K562 (cell line): ENCODE results near the gene ANKDD1A. TPM values are rescaled to one million over a fixed set of nuclear protein-coding genes. Genes with fewer than 3 reads are reported as not detected.

Experiments
- ATAC-seq: fragments of 200-7000 bp; cut with Tn5 transposase; 3 replicates; pipeline ENCODE4 v1.9.1; 2020; ENCODE audit warnings: moderate library complexity
- BruUV-seq: library from RNA; stranded (reverse); fragments of 400-500 nt; replicated peaks from 2 replicates; lab custom pipeline; 2021; lab: Mats Ljungman, UMichigan
- CTCF ChIA-PET: fragments of 300-600 bp; formaldehyde crosslinking; extraction: SDS; loops from one replicate; lab custom pipeline; 2021; ENCODE audit warnings: low intra/inter-chr PET ratio; lab: Yijun Ruan, JAX
- POLR2A ChIA-PET: fragments of 300-600, 350-650 bp; sonication (Branson Sonifier 250); formaldehyde crosslinking; extraction: SDS; loops from one replicate; lab custom pipeline; 2021; ENCODE audit warnings: antibody characterized with exemption, inconsistent platforms; lab: Yijun Ruan, JAX
- DNase-seq, 4 experiments: peaks; one replicate each; pipeline versions ENCODE4 v3.0.0 to v3.0.0-alpha.2; 2011 to 2018; ENCODE audit warnings: low spot score in 3 of 4, mixed read lengths in 3 of 4; ENCODE audit errors: extremely low read depth in 1 of 4
- FAIRE-seq: peaks from 2 replicates; lab custom pipeline; 2011; peaks lifted over from hg19 to GRCh38; lab: Jason Lieb, UNC
- H2AFZ ChIP-seq: 2 replicates; pipeline ENCODE4 v1.6.0; 2011; ENCODE audit warnings: low read depth, low read length, control low read depth, inconsistent platforms
- H3K27ac ChIP-seq: fragments of 200-600 bp; 3 replicates; pipeline ENCODE4 v1.8.0; 2011; ENCODE audit warnings: low read depth, mild to moderate bottlenecking, control low read depth, inconsistent platforms, low read length, moderate library complexity, mixed read lengths; ENCODE audit errors: extremely low read depth
- H3K27me3 ChIP-seq, 2 experiments: fragments of 300-600 bp in 1 of 2; 2 replicates in 1 of 2; 3 replicates in 1 of 2; pipeline versions ENCODE4 v1.6.0 to v1.8.0; 2011; ENCODE audit warnings: inconsistent platforms in 2 of 2, low read length in 2 of 2, mild to moderate bottlenecking in 1 of 2, mixed read lengths in 1 of 2, moderate library complexity in 1 of 2; ENCODE audit not compliant: control insufficient read depth in 2 of 2, insufficient read depth in 2 of 2
- H3K36me3 ChIP-seq: fragments of 300-600 bp; 3 replicates; pipeline ENCODE4 v1.8.0; 2011; ENCODE audit warnings: mild to moderate bottlenecking, low read length, inconsistent platforms; ENCODE audit not compliant: control insufficient read depth, insufficient read depth
- H3K4me1 ChIP-seq, 2 experiments: fragments of 200-600 bp in 1 of 2; replicated peaks in 1 of 2; 2 replicates in 1 of 2; 3 replicates in 1 of 2; pipeline versions ENCODE4 v1.5.1 to v1.8.0; 2011; ENCODE audit warnings: inconsistent platforms in 2 of 2, low read length in 2 of 2, mild to moderate bottlenecking in 1 of 2, mixed read lengths in 1 of 2, moderate library complexity in 1 of 2; ENCODE audit not compliant: control insufficient read depth in 2 of 2, insufficient read depth in 2 of 2
- H3K4me2 ChIP-seq: 2 replicates; pipeline ENCODE4 v1.6.1; 2011; ENCODE audit warnings: low read length, control low read depth, inconsistent platforms, mixed read lengths; ENCODE audit not compliant: insufficient read depth
- H3K4me3 ChIP-seq: fragments of 200-600 bp; sonication (generic), shearing (Covaris generic); 2 replicates; pipeline ENCODE4 v1.5.1; 2016; ENCODE audit warnings: control low read depth, inconsistent platforms
- H3K79me2 ChIP-seq: fragments of 200-600 bp; 3 replicates; pipeline ENCODE4 v1.8.0; 2011; ENCODE audit warnings: low read length, inconsistent platforms; ENCODE audit not compliant: control insufficient read depth, insufficient read depth
- H3K9ac ChIP-seq, 2 experiments: 2 replicates each; pipeline versions ENCODE4 v1.6.0 to v1.6.1; 2011; ENCODE audit warnings: low read depth in 2 of 2, low read length in 2 of 2, control low read depth in 1 of 2, inconsistent platforms in 1 of 2, mild to moderate bottlenecking in 1 of 2, mixed read lengths in 1 of 2; ENCODE audit not compliant: insufficient read depth in 1 of 2
- H3K9me1 ChIP-seq: one replicate; pipeline ENCODE4 v1.6.0; 2011; ENCODE audit warnings: inconsistent platforms, mild to moderate bottlenecking, low read length, moderate library complexity; ENCODE audit not compliant: control insufficient read depth, insufficient read depth
- H3K9me3 ChIP-seq: replicated peaks from 2 replicates; pipeline ENCODE4 v1.5.1; 2011; ENCODE audit warnings: low read depth, low read length, inconsistent platforms; ENCODE audit not compliant: control insufficient read depth, insufficient read depth
- H4K20me1 ChIP-seq: replicated peaks from 2 replicates; pipeline ENCODE4 v1.6.1; 2011; ENCODE audit warnings: low read length, inconsistent platforms, mixed read lengths; ENCODE audit not compliant: control insufficient read depth, insufficient read depth
- ADNP ChIP-seq: fragments of 200-800 bp; sonication (Bioruptor generic); IDR thresholded peaks from 2 replicates; pipeline ENCODE4 v1.6.1; 2016; ENCODE audit warnings: missing genetic modification characterization, missing compliant biosample characterization
- ATF3 ChIP-seq, 2 experiments: fragments of 450-650 bp in 1 of 2; sonication (generic) in 1 of 2; formaldehyde crosslinking in 1 of 2; IDR thresholded peaks in 1 of 2; conservative IDR thresholded peaks in 1 of 2; 2 replicates each; pipeline versions ENCODE4 v1.6.1 to v1.8.1; 2016 to 2023; ENCODE audit warnings: mild to moderate bottlenecking in 2 of 2, moderate library complexity in 2 of 2, inconsistent platforms in 1 of 2, missing genetic modification reagents in 1 of 2
- BRF1 ChIP-seq: IDR thresholded peaks from 3 replicates; pipeline ENCODE4 v1.6.1; 2011; ENCODE audit warnings: borderline replicate concordance, mild to moderate bottlenecking; ENCODE audit not compliant: insufficient read length; ENCODE audit errors: extremely low read depth
- CBFA2T2 ChIP-seq: fragments of 450-650 bp; conservative IDR thresholded peaks from 2 replicates; pipeline ENCODE4 v1.6.1; 2017; ENCODE audit warnings: mild to moderate bottlenecking
- CSDE1 ChIP-seq, 2 experiments: fragments of 450-650 bp; IDR thresholded peaks; 2 replicates each; pipeline ENCODE4 v1.6.1; 2016; ENCODE audit warnings: mild to moderate bottlenecking in 1 of 2
- HBP1 ChIP-seq: fragments of 450-650 bp; formaldehyde crosslinking; IDR thresholded peaks from 2 replicates; pipeline ENCODE4 v1.4.0; 2022; ENCODE audit warnings: missing genetic modification characterization
- HMGXB4 ChIP-seq: sonication (generic); formaldehyde crosslinking; IDR thresholded peaks from 2 replicates; pipeline ENCODE4 v1.8.1; 2023; ENCODE audit warnings: mild to moderate bottlenecking, missing genetic modification reagents
- HOXB6 ChIP-seq: fragments of 250-450 bp; sonication (Bioruptor Pico); IDR thresholded peaks from 2 replicates; pipeline ENCODE4 v1.5.1; 2022; ENCODE audit warnings: mild to moderate bottlenecking, borderline replicate concordance
- KDM2B ChIP-seq: fragments of 250-450 bp; sonication (Bioruptor Pico); IDR thresholded peaks from 2 replicates; pipeline ENCODE4 v1.8.0; 2021; ENCODE audit warnings: mild to moderate bottlenecking, moderate library complexity
- RFX1 ChIP-seq: fragments of 450-650 bp; IDR thresholded peaks from 2 replicates; pipeline ENCODE4 v1.6.1; 2016; ENCODE audit warnings: mild to moderate bottlenecking, moderate library complexity
- U2AF2 ChIP-seq: fragments of 200-400 bp; formaldehyde crosslinking; optimal IDR thresholded peaks from 2 replicates; pipeline ENCODE3; 2017; ENCODE audit warnings: low read depth, mild to moderate bottlenecking, low read length
- USF1 ChIP-seq: sonication (generic); formaldehyde crosslinking; IDR thresholded peaks from 2 replicates; pipeline ENCODE4 v1.9.0; 2022; ENCODE audit warnings: mild to moderate bottlenecking, missing genetic modification reagents
- XRCC3 ChIP-seq: fragments of 450-650 bp; IDR thresholded peaks from 2 replicates; pipeline ENCODE4 v1.6.1; 2017; ENCODE audit warnings: mild to moderate bottlenecking, moderate library complexity
- ZBTB43 ChIP-seq: sonication (generic); formaldehyde crosslinking; IDR thresholded peaks from 2 replicates; pipeline ENCODE4 v1.8.0; 2023; ENCODE audit warnings: mild to moderate bottlenecking, missing genetic modification reagents
- ZNF146 ChIP-seq: IDR thresholded peaks from one replicate; pipeline ENCODE4 v1.6.1; 2018; ENCODE audit warnings: missing compliant biosample characterization; ENCODE audit not compliant: unreplicated experiment
- ZNF778 ChIP-seq: fragments of 450-650 bp; formaldehyde crosslinking; IDR thresholded peaks from 2 replicates; pipeline ENCODE4 v1.4.0; 2020; ENCODE audit warnings: mild to moderate bottlenecking, moderate library complexity
- WGBS: fragments of 100-300 bp; shearing (Covaris generic); methylation state at CpG from one replicate; pipeline ENCODE4 v1.1.6; 2016; ENCODE audit warnings: low coverage, mixed read lengths; ENCODE audit not compliant: insufficient coverage; ENCODE audit errors: missing lambda C conversion rate; 5-methylcytosine and 5-hydroxymethylcytosine counted together
- in situ Hi-C: fragments of 300-500 bp; cut with MboI; formaldehyde crosslinking; loops from 4 replicates; pipeline ENCODE4 v1.15.0; 2018; ENCODE audit warnings: inconsistent platforms, mixed read lengths
- intact Hi-C: fragments of 100-400 bp; cut with micrococcal nuclease; formaldehyde crosslinking; loops from 2 replicates; pipeline ENCODE4 v1.14.2; 2022
- polyA plus RNA-seq, 8 experiments: library from polyadenylated mRNA; depleted of rRNA in 4 of 8; stranded (reverse) in 5 of 8; unstranded in 3 of 8; fragments of >200 nt; fragmentation: Nextera tagmentation in 2 of 8; fragmentation: Illumina TruSeq in 1 of 8; extraction: Ambion mirVana in 2 of 8; extraction: Trizol in 1 of 8; gene quantifications; 2 replicates each; pipeline versions ENCODE4 v1.2.1 to v1.2.3, GENCODE V29; 2011 to 2014; ENCODE audit warnings: inconsistent platforms in 1 of 8, missing spikeins in 1 of 8
- total RNA-seq, 7 experiments: library from RNA; depleted of rRNA in 6 of 7; stranded (reverse); fragments of >200 nt in 6 of 7; fragmentation: Illumina TruSeq in 2 of 7; extraction: Trizol in 2 of 7; gene quantifications; 2 replicates each; pipeline versions ENCODE4 v1.2.1 to v1.2.3, GENCODE V29; 2011 to 2021; ENCODE audit warnings: low replicate concordance in 1 of 7

Gene ANKDD1A
- total and polyA plus RNA-seq, 9 of the 15 experiments (the other 6 are each of a cell fraction or from before 2014, with no cell fraction given): 0.08 to 0.80 (median 0.43) TPM

GRCh38 chr15:64919721-64920120 is 8.0 kb downstream of the ANKDD1A start (continued):
- TF ChIP-seq ZNF146 (CRISPR knock-in tag) (no peak), ZNF778 (no peak), HMGXB4 (CRISPR knock-in tag) (no peak), ZBTB43 (CRISPR knock-in tag) (no peak), BRF1 (no peak), U2AF2 (no peak)

GRCh38 chr15:64921711-64922110 is 10.0 kb downstream of the ANKDD1A start:
- no peaks in the 10 kb centered on the region for H3K4me1 ChIP-seq
- 0 out of 2 replicates have a peak, but pooled peaks cover 1% of the 10 kb centered on the region for H4K20me1 ChIP-seq
- WGBS: 19% methylated on average over 5 of the region's 6 CpGs
- no peak overlapping the region for H3K4me2 ChIP-seq
- no peak overlapping the region for H3K27ac ChIP-seq
- intact Hi-C loops (no loop called here), in situ Hi-C loops (no loop called here)
- no peaks in the 10 kb centered on the region for H3K36me3 ChIP-seq
- ChIA-PET CTCF (no interaction called here), POLR2A (interaction anchor here (0.6 to 0.9 kb wide), 2 partner anchors 8 to 16 kb away, joined by 3 read pairs; no protein-coding TSS in a partner anchor)
- no peaks in the 10 kb centered on the region for H3K9me3 ChIP-seq
- no TSS peak for BruUV-seq
- H3K9ac ChIP-seq: no peak overlapping the region
- DNase-seq (no peak), FAIRE-seq (no peak), ATAC-seq (no peak)
- H3K79me2 ChIP-seq: no peaks in the 10 kb centered on the region
- peaks cover 21 to 47% of the 10 kb centered on the region in 2 experiments for H3K27me3 ChIP-seq
- no peaks in the 10 kb centered on the region for H3K9me1 ChIP-seq
- H3K4me3 ChIP-seq: no peak overlapping the region
- H2AFZ ChIP-seq: no peak overlapping the region
- TF ChIP-seq USF1 (CRISPR knock-in tag): no peak
- TF ChIP-seq CBFA2T2: no peak
- TF ChIP-seq XRCC3: no peak
- no peak for TF ChIP-seq KDM2B (CRISPR knock-in tag)
- TF ChIP-seq ADNP (tag): no peak
- TF ChIP-seq CSDE1 (IDR thresholded peaks at IDR 0.05): no peak
- TF ChIP-seq HBP1 (CRISPR knock-in tag): no peak
- no peak for TF ChIP-seq HOXB6 (CRISPR knock-in tag)
- no peak for TF ChIP-seq ATF3 (IDR thresholded peaks at IDR 0.05)
- TF ChIP-seq ATF3 (CRISPR knock-in tag; conservative IDR thresholded peaks at IDR 0.05): no peak
- TF ChIP-seq RFX1: no peak
